HG03575 (cell line): ENCODE results near the gene RDH13.
"Not testable (repeated sequence)": the region's sequence is repeated elsewhere in the genome, so short reads cannot be mapped to it uniquely, and the experiment has no call there.

Experiments
- ATAC-seq: cut with Tn5 transposase; IDR thresholded peaks from one replicate; pipeline ENCODE4 v1.9.1; 2021; ENCODE audit not compliant: unreplicated experiment, insufficient number of reproducible peaks, low FRiP score; ENCODE audit errors: extremely low read depth

Gene RDH13

DNA sequence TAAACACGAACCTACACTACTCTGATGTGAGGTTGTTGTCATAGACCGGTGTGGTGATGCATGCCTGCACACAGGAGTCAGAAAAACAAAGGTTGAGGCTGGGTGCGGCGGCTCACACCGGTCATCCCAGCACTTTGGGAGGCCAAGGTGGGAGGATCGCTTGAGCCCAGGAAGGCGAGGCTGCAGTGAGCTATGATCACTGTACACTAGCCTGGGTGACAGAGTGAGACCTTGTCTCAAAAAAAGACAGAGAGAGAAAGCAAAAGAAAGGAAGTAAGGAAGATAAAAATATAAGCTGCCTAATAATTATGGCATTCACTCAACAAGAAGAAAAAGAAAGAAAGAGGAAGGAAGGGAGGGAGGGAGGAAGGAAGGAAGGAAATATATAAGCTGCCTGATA lies 34.2 kb downstream of the RDH13 start:
- no peak for ATAC-seq

DNA sequence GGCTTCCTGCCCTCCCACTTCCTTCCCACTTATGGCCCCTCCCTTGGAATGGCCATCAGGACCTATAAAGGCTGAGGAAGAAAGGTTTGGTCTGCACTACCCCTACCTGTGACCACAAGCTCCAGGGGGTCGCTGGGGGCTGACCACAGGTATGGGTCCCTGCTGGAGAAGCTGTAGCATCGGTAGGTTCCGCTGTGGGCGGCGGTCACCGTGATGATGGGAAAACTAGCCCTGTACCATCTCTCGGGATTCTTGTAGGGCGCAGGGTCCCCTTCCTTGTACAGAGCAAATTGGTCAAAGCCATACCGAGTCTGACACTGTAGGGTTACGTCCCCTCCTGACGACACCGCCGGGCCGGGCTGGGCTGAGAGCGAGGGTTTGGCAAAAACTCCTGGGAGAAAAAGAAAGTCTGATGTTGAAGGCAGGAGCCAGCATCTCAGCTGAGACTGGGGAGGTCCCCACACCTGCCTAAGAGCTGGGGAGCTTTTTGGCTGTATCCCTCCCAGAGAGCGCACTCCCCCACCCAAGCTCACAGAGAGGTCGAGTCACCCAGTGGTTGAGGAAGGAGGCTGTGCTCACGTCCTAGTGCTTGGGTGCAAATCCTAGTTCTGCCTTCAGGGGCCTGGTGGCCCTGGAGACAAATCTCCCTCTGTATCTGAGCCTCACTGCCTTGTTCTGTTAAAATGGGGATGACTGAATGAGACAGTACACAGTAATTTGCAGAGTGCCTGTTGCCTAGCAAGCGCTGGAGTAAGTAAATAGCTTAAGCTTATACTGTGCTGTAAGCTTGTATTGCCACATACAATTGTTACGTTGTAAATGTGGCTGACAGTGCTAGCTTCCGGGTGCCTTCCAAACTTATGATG lies 35.2 kb downstream of the RDH13 start:
- ATAC-seq = no peak

DNA sequence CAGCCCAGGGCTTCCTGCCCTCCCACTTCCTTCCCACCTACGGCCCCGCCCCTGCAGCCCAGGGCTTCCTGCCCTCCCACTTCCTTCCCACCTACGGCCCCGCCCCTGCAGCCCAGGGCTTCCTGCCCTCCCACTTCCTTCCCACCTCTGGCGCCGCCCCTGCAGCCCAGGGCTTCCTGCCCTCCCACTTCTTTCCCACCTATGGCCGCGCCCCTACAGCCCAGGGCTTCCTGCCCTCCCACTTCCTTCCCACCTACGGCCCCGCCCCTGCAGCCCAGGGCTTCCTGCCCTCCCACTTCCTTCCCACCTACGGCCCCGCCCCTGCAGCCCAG lies 35.8 kb downstream of the RDH13 start:
- not testable (repeated sequence) for ATAC-seq

DNA sequence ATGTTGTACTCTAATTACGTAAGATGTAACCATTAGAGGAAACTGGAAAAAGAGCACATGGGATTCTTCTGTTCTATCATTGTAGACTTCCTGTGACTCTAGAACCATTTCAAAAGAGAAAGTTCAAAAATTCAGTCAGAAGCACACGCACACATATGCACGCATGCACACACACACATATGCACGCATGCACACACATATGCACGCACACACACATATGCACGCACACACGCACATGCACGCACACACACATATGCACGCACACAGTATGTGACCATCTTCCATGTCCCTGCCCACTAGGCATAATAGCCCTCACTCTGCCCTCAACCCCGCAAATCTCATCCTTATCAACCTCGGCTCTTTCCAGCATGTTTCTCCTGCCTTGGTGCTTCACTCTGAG lies 38.8 kb downstream of the RDH13 start:
- ATAC-seq = no peak

DNA sequence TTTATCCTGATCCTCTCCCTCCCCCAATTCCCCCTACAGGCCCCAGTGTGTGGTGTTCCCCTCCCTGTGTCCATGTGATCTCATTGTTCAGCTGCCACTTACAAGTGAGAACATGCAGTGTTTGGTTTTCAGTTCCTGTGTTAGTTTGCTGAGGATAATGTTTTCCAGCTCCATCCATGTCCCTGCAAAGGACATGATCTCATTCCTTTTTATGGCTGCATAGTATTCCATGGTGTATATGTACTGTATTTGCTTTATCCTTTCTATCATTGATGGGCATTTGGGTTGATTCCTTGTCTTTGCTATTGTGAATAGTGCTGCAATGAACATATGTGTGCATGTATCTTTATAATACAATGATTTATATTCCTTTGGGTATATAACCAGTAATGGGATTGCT lies 42.6 kb downstream of the RDH13 start:
- ATAC-seq = not testable (repeated sequence)

DNA sequence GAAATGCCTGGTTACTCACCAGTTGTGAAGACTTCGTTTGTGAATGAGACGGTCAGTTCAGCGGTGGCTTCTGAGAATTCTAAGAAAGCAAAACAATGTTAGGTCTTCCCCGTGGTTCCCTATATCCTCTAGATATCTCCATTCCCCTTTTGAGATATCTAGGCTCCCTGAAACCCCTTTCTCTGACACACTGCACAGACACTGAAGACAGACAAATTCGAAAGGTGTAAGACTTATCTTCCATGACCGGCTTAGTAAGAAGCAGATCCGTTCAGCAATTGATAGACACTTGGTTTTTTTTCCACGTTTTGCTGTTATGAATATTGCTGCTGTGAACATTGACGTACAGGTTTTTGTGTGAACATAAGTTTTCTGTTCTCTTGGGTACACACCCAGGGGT lies 44.3 kb downstream of the RDH13 start:
- no peak for ATAC-seq

DNA sequence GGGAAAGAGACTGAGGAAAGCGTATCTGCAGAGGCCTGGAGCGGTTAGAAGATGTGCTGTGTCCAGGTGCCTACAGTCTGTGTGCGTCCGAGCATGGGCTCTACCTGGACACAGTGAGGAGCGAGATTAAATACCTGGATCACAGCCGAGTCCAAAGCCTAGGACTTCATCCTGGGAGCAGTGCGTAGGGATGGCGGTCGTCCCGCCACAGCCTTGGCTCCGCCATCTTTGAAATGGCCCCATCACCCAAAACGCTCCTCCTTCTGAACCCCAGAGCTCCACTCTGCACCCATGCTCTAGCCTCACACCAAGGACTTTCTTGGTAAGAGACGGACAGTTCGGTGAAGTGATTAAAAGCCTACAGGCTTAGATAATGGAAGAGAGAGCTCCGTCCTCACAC lies 44.7 kb downstream of the RDH13 start:
- ATAC-seq = no peak

DNA sequence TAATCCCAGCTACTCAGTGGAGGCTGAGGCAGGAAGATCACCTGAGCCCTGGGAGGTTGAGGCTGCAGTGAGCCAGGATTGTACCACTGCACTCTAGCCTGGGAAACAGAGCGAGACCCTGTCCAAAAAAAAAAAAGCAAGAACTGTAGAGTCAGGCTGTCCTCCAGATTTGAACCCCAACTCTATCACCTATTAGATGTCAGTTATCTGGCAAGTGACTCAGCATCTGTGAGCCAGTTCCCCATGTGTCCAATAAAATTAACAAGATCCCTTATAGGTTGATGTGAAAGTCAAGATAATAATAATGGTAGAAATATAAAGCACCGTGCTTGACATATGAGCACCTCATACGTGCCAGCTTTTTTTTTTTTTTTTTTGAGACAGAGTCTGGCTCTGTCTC lies 46.9 kb downstream of the RDH13 start:
- ATAC-seq = no peak

DNA sequence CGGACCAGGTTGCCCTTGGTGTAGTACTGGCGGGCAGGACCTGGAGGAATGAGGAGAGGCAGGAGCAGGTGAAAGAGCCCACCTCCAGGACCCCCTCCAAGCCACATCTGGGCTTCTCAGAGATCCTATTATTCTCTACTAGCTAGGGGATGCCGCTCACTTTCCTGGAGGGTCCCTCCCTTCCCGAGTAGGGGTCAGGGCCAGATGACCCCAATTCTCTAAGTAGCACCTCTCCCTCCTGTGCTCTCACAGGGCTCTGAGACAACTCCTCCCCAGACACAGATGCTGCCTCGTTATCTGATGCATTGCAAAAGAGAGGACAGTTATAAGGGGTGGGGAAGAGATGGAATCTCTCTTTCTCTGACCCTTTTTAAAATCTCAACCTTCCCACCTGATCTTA lies 47.8 kb downstream of the RDH13 start:
- ATAC-seq = no peak

DNA sequence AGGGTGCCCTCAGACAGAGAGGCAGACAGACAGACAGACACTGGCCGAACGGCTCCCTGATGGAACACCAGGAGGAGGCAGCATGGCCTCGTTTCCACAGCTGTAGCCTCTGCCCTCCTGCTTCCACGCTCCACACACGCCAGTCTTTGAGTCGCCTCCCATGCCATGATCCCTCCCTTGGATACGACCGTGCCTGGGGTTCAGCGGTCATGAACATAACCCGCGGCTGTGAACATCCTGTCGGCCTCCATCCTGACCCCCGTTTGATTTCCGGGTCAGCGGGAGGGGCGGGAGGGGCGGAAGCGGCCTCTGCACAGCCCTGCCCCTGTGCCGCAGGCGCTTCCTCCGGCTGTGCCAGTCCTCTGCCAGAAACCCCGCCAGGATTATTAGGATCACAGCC lies 48.2 kb downstream of the RDH13 start:
- ATAC-seq = no peak

DNA sequence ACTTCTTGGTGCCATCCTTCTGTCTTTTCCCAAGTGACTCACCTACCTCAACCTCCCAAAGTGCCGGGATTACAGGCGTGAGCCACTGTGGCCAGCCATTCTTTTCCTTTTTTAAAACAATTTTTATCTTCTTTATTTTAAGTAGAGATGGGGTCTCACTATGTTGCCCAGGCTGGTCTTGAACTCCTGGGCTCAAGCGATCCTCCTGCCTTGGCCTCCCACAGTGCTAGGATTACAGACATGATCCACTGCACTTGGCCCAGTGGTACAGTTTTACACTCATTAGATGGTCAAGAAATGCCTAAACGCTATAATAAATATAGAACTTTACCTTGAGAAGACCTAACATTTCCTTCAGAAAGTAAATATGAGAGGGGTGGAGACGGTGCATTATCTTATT lies 49.4 kb downstream of the RDH13 start:
- ATAC-seq = no peak

DNA sequence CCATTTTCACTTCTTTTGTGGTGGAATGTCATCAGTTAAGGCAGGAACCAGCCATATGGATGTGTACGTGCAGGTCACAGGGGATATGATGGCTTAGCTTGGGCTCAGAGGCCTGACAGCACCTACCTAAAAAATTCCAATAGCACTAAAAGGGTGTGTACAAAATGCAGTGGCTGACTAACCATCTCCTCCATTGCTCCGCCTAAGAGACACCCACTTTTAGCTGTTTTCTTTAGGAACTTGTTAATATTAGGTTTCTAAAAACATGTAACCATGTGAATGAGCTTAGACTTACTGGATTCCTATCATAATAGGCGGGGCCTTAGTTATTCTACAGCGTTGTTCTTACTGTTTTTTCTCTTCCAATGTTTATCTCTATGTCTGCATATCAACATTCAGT lies 50.6 kb downstream of the RDH13 start:
- ATAC-seq = no peak

DNA sequence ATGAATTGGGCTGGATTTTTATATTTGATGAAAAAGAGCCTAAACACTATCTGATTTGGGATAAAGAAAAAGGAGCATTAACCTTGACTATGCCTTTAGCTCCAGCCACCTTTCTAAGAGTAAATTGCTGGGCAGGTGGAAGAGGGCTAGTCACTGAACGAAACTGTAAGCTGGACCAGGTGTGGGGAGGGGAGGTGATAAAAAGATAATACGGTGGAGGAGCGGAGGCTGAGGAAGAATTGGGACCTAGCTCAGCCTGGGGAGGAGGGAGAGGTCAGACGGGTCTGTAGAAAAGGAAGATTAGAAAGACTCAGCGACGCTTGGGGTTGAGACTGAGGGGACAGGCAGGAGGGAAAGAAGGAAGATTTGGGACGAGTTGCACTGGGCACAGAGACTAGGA lies 52.4 kb downstream of the RDH13 start:
- not testable (repeated sequence) for ATAC-seq

DNA sequence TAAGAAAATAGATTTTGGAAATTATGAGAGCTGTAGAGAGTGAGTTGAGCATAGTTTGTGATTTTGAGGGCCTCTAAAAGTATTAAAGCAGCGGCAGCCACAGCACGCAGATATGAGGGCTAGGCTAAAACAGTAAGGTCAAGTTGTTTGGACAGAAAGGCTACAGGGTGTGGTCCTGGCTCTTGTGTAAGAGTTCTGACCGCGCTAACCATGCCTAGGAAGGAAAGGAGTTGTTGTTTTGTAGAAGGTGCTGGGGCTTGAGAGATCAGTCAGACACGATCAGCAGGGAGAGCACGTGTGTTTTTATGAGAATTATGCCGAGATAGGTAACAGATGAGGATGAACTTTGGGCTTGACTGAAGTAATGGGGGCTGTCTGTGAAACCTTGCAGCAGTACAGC lies 54.2 kb downstream of the RDH13 start:
- ATAC-seq = not testable (repeated sequence)

DNA sequence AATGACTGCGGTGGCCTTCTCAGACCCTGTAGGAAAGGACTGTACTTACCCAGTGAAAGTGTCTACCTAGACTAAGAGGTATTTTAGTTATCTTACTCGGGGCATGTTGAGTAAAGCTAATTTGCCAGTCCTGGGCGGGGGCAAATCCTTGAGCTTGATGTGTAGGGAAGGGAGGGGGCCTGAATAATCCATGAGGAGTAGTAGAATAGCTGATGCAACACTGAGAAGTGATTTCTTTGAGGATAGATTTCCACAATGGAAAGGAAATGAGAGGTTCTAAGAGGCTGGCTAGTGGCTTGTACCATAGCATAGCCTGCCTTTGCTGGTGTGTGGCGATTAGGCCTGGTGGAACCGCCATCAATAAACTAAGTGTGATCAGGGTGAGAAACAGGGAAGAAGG lies 54.8 kb downstream of the RDH13 start:
- ATAC-seq = not testable (repeated sequence)

DNA sequence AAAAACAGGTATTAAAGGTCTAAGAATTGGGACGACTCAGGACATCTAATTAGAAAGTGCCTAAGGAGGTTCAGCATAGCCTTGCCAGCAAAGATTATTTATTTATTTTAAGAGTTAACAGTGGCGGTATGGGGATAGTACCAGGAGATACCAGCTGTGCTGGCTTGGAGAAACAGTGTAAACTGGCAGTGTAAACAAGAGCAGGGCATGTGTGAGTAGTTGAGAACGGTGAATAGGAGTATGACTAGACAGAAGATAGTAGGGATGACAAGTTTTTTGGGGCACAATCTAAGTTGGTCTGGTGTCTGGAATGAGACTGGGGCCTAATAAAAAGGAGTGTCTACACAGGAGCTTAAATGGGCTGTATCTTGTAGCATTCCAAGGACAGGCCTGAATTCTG lies 55.4 kb downstream of the RDH13 start:
- ATAC-seq = not testable (repeated sequence)

DNA sequence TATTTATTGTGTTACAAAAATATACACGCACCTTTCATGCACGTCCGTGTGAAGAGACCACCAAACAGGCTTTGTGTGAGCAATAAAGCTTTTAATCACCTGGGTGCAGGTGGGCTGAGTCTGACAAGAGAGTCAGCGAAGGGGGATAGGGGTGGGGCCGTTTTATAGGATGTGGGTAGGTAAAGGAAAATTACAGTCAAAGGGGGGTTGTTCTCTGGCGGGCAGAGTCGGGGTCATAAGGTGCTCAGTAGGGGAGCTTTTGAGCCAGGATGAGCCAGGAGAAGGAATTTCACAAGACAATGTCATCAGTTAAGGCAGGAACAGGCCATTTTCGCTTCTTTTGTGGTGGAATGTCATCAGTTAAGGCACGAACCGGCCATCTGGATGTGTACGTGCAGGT lies 56.2 kb downstream of the RDH13 start:
- ATAC-seq = not testable (repeated sequence)

DNA sequence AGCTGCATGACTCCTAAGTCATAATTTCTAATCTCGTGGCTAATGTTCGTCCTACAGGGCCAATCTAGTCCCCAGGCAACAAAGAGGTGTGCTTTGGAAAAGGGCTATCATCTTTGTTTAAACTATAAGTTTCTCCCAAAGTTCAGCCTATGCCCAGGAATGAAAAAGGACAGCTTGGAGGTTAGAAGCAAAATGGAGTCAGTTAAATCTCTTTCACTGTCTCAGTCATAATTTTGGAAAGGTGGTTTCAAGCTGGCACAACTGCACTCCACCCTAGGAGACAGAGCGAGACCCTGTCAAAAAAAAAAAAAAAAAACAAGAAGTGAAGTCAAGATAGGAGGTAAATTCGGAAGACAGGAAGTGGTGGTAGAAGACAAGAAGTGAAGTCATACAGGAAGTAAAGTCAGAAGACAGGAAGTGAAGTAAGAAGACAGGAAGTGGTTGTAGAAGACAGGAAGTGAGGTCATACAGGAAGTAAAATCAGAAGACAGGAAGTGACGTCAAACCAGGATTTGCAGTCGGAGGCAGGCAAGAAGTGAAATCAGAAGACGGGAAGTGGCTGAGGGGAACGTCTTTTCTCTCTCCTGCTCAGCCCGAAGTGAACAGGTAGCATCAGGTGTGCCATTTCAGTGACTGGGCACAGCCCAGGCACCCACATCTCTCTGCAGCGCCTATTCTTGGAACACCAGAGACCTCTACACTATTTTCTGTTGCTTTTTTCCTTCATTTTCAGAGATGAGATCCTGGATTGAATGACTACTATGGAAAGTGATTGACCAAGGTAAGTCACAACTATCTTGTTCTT lies 57.1 kb downstream of the RDH13 start:
- no peak for ATAC-seq

DNA sequence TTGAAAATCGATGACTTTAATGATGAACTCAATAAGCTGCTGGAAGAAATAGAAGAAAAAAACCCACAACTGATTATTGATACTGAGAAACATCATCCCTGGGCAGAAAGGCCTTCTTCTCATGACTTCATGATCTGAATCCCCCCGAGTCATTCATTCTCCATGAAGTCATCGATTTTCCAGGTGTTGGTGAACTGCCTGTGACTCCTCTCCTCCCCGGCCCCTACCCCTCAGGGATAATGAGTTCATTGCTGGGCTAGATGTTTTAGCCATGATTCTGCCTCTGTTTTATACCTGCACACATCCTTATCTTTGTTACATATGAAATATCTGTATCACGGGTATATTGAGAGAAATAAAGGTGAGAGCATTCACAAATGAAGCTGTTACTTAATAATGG lies 62.2 kb downstream of the RDH13 start:
- no peak for ATAC-seq

DNA sequence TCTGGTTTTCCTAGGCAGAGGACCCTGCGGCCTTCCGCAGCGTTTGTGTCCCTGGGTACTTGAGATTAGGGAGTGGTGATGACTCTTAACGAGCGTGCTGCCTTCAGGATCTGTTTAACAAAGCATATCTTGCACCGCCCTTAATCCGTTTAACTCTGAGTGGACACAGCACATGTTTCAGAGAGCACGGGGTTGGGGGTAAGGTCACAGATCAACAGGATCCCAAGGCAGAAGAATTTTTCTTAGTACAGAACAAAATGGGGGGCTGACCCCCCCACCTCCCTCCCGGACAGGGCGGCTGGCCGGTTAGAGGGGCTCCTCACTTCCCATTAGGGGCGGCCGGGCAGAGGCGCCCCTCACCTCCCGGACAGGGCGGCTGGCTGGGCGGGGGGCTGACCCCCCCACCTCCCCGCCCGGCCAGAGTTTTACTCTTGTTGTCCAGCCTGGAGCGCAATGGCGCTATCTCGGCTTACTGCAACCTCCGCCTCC lies 64.2 kb downstream of the RDH13 start:
- not testable (repeated sequence) for ATAC-seq
